NCI-H2196 treated with DMSO at 0.1 percent for 48 hours (cell line): ENCODE measurements around the gene FBN3.
"Not testable (repeated sequence)": the region's sequence is repeated elsewhere in the genome, so short reads cannot be mapped to it uniquely, and the experiment has no call there.

ENCODE experiments used
- DNase-seq: peaks from one replicate; lab custom pipeline; 2025; ENCODE audit not compliant: unreplicated experiment; lab: John Stamatoyannopoulos, UW

FBN3 gene

DNA sequence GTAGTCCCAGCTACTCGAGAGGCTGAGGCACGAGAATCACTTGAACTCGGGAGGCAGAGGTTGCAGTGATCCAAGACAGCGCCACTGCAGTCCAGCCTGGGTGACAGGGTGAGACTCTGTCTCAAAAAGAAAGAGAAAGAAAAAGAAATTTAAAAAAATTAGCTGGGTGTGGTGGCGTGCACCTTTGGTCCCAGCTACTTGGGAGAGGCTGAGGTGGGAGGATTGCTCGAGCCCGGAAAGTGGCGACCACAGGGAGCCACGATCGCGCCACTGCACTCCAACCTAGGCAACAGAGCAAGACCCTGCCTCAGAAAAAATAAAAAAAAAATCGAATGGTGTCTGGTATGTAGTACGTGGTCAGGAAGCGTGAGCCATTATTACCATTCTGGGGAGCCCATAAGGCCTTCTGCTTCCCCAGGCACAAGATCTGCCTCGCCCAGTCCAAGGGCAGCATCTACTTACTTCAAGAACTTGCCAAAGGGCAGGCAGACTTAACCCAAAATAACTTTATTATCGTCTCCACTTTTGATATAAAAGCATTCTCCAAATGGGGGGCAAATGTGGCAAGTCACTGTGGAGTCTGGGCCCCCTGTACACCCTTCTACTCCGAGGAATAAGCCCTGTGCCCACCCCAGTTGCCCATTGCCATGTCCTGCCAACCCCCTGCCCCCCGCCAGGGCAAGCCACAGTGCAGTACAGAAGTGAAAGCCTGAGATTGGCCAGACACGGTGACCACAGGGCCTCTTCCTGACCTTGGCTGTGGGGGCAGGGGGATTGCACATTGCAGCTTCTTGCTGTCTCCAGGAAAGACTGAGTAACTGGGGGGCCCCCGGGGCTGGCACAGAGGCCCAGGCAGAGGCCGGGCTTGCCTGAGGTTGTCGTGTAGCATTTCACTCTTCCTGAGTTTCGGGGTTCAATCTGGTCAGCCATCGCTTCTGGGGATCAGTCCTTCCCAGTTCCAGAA is 84.2 kb downstream of the FBN3 start:
- DNase-seq = no peak

GRCh38 chr19:8057545-8058270 is 91.7 kb downstream of the FBN3 start:
- DNase-seq = no peak

DNA sequence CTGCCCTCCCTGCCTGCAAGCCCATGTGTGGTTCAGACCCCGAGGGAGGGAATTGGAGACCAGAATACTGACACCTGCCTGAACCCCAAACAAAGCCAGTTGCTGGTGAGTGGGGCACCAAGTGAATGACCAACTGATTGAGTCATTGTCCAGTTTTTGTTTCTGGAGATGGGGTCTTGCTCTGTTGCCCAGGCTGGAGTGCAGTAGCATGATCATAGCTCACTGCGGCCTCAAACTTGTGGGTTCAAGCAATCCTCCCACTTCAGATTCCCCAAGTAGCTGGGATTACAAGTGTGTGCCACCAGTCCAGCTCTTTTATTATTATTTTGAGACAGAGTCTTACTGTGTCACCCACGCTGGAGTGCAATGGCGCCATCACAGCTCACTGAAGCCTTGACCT is 92.9 kb downstream of the FBN3 start:
- DNase-seq = no peak

DNA sequence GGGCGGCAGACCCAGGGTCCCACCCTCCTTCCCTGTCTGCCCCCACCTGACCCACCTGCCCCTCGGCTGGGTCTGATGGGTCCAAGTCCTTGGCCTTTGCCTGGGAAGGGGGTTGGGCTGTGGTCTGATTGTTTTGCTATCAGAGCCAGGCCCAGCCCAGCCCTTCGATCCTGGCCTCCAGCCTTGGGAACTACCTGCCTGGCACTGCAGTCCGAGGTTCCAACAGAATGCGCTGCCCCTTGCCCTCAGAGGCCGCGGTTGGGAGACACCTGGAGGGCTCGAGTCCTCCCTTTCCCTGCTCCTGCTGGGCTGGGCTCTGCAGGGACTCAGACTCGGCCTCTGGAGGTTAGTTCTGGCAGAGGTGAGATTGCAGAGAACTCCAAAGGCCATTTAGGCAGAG is 95.2 kb downstream of the FBN3 start:
- no peak for DNase-seq

DNA sequence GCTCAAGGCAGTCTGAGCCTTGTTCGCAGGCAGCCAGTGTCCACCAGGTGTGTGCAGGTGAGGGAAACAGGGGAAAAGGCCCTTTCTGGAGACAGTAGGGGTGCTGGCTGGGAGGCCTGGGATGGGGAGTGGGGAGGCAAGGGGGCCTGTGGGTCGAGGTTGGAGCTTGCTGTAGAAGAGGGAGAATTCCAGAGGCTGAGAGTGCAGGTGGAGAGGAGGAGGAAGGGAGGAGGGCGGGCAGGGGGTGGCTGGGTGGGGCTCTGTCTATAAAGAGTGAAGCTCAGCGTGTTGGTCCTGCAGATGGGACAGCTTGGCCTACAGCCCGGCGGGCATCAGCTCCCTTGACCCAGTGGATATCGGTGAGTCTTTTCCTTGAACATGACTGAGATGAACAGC is 96.9 kb downstream of the FBN3 start, which contains the start of gene CCL25:
TSS of gene CCL25 (plus strand) at position 297 of the 396 bp plus-strand sequence. CDS start 290 bp downstream, outside the sequence.
- DNase-seq = no peak

DNA sequence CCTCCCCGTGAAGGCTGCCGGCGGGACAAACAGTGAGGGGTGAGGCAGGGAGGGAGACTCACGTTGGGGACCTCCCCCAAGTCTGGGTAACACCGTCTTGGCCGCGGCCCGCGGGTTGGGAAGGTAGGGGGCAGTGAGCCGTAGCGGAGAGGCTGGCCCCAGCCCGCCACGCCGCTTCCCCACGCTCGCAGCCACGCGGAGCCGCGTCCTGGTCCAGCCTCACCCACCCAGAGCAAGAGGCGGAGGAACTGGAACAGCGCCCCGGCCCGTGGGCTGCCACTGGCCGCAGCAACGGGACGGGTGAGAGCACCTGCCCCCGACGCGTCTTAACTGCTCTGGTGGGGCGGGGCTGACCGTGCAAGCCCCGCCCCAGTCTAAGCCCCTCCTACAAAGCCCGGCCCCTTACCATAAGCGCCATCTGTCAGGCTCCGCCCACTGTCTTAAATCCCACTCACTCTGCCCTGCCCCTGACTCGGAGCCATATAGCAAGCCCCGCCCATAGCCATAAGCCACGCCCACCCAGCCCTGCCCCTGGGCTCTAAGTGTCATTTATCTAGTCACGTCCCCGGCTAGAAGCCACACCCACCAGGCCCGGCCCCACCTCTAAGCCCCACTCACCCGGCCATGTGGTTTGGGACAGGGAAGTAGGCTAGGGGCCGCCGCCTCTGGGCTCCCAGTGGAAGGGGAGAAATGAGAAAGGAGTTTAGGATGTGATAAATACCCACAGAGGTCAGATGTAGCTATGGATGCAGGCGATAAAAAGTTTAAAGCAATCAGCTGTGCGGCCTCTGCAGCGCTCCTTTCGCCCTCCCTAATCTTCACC is 98.9 kb downstream of the FBN3 start:
- peak; percentile 85 for DNase-seq

GRCh38 chr19:8046569-8047165 is 102.7 kb downstream of the FBN3 start:
- no peak for DNase-seq

DNA sequence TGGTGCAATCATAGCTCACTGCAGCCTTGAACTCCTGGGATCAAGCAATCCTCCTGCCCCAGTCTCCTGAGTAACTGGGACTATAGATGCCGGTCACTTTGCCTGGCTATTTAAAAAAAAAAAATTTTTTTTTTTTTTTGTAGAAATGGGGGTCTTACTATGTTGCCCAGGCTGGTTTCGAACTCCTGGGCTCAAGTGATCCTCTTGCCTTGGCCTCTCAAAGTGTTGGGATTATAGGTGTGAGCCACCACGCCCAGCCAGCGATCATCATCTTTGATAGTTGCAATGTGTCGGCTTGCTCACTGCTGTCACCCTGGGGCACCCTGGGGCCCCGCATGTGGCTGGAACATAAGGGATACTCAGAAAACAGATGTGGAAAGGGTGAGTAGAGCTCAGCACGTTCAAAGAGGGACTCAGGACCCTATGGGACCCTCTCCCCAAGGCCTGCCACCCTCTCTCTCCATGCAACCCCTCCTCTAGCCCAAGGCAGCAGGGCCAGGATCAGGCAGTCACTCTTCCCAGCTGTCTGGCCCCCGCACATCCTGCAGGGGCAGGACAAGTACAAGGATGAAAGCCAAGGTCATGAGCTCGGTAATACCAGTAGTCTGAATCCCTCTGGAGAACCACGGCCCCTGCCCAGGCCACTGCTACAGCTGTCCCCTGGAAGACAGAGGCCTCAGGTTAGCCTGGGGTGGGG is 103.4 kb downstream of the FBN3 start:
- no peak for DNase-seq

DNA sequence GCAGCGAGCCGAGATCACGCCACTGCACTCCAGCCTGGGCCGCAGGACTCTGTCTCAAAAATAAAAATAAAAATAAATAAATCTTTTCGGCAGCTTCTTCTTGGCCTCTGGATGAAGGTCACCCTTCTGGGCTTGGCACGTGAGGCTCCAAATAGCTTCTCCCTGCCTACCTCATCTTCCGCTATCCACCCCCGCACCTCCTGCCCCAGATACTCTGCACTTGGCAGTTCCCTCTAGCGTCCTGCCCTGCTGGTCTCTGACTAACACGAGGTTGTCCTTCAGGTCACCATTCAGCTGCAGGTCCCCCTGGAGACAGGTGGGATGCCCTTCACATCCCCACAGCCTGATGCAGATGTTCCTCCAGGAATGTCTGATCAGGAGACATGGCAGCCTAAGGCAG is 105.4 kb downstream of the FBN3 start:
- DNase-seq = no peak

- DNase-seq = no peak
Observed at GRCh38 chr19:8042900-8043299, 106.5 kb downstream of the FBN3 start.

DNA sequence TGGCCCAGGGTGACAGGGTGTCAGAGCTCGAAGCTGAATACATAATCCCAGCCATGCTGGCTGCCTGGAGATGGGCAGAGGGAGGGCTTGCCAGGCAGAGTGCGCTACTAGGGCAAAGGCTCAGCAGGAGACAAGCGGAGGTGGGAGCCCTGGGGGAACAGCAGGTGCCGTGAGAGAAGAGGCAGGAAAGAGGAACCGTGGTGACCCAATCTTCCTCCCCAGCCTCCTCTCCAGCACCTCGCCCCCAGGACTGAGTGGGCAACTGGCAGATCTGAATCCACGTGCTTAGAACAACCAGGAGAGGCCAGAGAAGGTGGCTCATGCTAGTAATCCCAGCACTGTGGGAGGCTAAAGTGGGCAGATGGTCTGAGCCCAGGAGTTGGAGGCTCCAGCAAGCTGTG is 107.9 kb downstream of the FBN3 start:
- no peak for DNase-seq

DNA sequence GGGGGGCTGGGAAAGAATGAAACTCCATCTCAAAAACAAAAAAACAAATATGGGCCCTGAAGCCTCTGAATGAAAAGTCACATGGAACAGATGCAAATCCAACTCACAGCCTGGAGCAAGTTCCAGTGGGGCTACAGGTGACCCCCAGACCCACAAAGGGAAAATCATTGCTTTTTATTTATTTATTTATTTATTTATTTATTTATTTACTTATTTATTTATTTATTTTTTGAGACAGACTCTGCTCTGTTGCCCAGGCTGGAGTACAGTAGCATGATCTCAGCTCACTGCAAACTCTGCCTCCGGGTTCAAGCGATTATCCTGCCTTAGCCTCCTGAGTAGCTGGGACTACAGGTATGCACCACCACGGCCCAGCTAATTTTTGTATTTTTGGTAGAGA is 110.2 kb downstream of the FBN3 start:
- DNase-seq = no peak

GRCh38 chr19:8038815-8039214 is 110.6 kb downstream of the FBN3 start:
- no peak for DNase-seq

DNA sequence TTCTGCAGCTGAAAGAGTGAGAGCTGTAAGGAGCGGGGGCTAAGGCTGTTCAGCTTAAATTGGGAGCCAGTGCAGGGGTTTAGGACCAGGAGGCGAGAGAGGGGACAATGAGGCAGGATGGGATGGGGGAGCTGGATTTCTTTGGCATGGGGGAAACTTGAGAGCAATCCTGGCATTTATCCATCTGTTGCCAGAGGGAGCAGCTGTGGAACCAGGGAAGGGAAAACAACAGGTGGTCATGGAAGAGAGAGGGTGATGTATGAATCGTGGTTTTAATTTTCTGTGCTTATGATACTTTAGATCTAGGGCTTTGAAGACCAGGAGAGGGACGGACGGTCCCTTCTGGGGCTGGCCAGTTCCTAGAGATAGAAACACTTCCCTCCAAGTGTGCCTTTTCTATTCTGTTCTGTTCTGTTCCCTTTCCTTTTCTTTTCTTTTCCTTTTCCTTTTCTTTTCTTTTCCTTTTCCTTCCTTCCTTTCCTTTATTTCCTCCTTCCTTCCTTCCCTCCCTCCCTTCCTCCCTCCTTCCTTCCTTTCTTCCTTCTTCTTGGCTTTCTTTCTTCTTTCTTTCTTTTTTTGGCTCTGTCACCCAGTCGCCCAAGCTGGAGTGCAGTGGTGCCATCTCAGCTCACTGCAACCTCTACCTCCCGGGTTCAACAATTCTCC is 112.8 kb downstream of the FBN3 start:
- DNase-seq = peak; percentile 24

GRCh38 chr19:8034178-8034525 is 115.2 kb downstream of the FBN3 start:
- no peak for DNase-seq

- not testable (repeated sequence) for DNase-seq
Observed at GRCh38 chr19:8033287-8034177, 115.9 kb downstream of the FBN3 start.

DNA sequence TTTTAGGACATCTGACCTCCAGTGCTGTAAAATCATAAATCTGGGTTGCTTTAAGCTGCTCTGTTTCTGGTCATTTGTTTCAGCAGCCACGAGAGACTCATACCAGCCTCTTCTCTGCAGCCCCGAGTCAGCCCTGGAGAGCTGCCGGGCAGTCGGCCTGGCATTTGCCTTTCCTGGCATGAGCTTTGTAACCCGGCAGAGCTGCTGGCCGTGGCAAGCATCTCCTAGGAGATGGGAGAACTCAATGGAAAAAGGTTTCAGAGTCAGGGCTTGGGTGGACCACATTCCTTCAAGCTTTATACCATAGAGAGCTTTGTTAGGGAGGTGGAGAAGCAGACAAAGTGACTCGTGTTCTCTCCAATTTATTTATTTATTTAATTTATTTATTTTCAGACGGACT is 118.4 kb downstream of the FBN3 start:
- no peak for DNase-seq

GRCh38 chr19:8028951-8029491 is 120.4 kb downstream of the FBN3 start:
- DNase-seq = no peak

DNA sequence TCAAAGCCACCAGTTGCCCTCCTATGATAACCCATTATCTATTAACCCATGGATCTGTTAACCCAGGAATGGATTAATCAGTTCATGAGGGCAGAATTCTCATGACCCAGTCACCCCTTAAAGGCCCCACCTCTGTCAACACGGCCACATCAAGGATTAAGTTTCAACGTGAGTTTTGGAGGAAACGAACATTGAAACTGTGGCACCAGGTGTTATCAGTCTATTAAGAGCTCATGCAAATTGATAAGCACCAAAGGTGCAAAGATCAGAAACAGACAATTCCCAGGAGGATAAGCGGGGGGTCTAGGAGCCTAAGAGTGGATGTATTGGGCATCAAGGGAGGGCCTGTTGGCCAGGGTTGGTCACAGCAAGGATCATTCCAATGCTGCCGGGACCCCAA is 124.1 kb downstream of the FBN3 start:
- no peak for DNase-seq
